Neural crest cell (in vitro differentiated cells): Measurements from ENCODE around the gene ST7. TPM values are rescaled to one million over a fixed set of nuclear protein-coding genes. Genes with fewer than 3 reads are reported as not detected.

Experiments used
- DNase-seq: peaks from one replicate; pipeline ENCODE4 v3.0.0; 2021; ENCODE audit warnings: low read depth, mixed read lengths, low spot score
- H3K27ac Mint-ChIP-seq: one replicate; pipeline ENCODE4 v1.8.0; 2021; ENCODE audit warnings: mild to moderate bottlenecking, mixed read lengths; ENCODE audit not compliant: unreplicated experiment
- H3K27me3 Mint-ChIP-seq: 2 replicates; pipeline ENCODE4 v1.8.0; 2021; ENCODE audit warnings: low read depth, mild to moderate bottlenecking, mixed read lengths
- H3K36me3 Mint-ChIP-seq: 2 replicates; pipeline ENCODE4 v1.8.0; 2021; ENCODE audit warnings: low read depth, mild to moderate bottlenecking, mixed read lengths
- H3K4me1 Mint-ChIP-seq: 2 replicates; pipeline ENCODE4 v1.8.0; 2021; ENCODE audit warnings: mixed read lengths
- H3K4me3 Mint-ChIP-seq: one replicate; pipeline ENCODE4 v1.8.0; 2021; ENCODE audit warnings: mild to moderate bottlenecking, mixed read lengths
- H3K9me3 Mint-ChIP-seq: 2 replicates; pipeline ENCODE4 v1.8.0; 2021; ENCODE audit warnings: mixed read lengths
- total RNA-seq: library from RNA; stranded (reverse); gene quantifications from 2 replicates; pipeline ENCODE4 v1.2.1, GENCODE V29; 2021
- TF ChIP-seq, protein P1 (sequence below): fragments of 200-600 bp; sonication (generic); conservative IDR thresholded peaks from 2 replicates; pipeline ENCODE4 v1.5.0; 2021; ENCODE audit warnings: antibody characterized with exemption, mild to moderate bottlenecking

Gene ST7
- total RNA-seq, 1 donor from 2014 or later, result 22.4 TPM

GRCh38 chr7:117048114-117048866 lies 95.0 kb downstream of the ST7 start:
- peaks cover 21% of the 10 kb centered on the region for H3K4me1 Mint-ChIP-seq
- H3K27ac Mint-ChIP-seq, result no peak overlapping the region
- no peak for DNase-seq
- H3K27me3 Mint-ChIP-seq, result no peaks in the 10 kb centered on the region
- no peak overlapping the region for H3K4me3 Mint-ChIP-seq
- peaks cover 11% of the 10 kb centered on the region for H3K36me3 Mint-ChIP-seq
- TF ChIP-seq, protein P1, sequence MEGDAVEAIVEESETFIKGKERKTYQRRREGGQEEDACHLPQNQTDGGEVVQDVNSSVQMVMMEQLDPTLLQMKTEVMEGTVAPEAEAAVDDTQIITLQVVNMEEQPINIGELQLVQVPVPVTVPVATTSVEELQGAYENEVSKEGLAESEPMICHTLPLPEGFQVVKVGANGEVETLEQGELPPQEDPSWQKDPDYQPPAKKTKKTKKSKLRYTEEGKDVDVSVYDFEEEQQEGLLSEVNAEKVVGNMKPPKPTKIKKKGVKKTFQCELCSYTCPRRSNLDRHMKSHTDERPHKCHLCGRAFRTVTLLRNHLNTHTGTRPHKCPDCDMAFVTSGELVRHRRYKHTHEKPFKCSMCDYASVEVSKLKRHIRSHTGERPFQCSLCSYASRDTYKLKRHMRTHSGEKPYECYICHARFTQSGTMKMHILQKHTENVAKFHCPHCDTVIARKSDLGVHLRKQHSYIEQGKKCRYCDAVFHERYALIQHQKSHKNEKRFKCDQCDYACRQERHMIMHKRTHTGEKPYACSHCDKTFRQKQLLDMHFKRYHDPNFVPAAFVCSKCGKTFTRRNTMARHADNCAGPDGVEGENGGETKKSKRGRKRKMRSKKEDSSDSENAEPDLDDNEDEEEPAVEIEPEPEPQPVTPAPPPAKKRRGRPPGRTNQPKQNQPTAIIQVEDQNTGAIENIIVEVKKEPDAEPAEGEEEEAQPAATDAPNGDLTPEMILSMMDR, result no peak
- H3K9me3 Mint-ChIP-seq, result peaks cover 8% of the 10 kb centered on the region

GRCh38 chr7:117048882-117049281 lies 95.6 kb downstream of the ST7 start:
- Mint-ChIP-seq H3K4me1 (peaks cover 21% of the 10 kb centered on the region), H3K36me3 (peaks cover 8% of the 10 kb centered on the region), H3K9me3 (peaks cover 5% of the 10 kb centered on the region), H3K4me3 (no peak overlapping the region), H3K27ac (no peak overlapping the region), H3K27me3 (no peaks in the 10 kb centered on the region)
- no peak for DNase-seq
- TF ChIP-seq, protein P1, result no peak

DNA sequence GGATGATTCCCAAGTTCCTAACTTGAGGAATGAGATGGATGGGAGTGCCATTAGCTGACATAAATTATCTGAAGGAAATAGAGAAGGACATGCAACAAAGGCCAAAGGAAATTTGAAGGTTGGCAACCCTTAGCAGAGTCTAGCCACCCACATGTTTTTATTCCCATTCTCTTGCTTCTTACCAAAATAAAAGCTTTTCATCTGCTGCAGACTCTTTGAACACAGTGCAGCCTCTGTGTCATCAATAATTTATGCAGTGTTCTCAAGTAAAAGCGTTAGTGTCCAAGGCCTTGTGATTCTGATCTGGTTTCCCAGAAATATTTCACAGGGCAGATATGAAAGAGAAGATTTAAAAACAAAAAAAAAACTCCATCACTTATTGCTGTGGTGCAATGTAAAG lies 98.5 kb downstream of the ST7 start:
- TF ChIP-seq, protein P1, result no peak
- no peaks in the 10 kb centered on the region for H3K27me3 Mint-ChIP-seq
- DNase-seq, result no peak
- H3K4me3 Mint-ChIP-seq, result no peak overlapping the region
- peak overlapping the region; percentile 81 for H3K27ac Mint-ChIP-seq
- peaks cover 4% of the 10 kb centered on the region for H3K9me3 Mint-ChIP-seq
- peaks cover 7% of the 10 kb centered on the region for H3K36me3 Mint-ChIP-seq
- H3K4me1 Mint-ChIP-seq, result peaks cover 24% of the 10 kb centered on the region

DNA sequence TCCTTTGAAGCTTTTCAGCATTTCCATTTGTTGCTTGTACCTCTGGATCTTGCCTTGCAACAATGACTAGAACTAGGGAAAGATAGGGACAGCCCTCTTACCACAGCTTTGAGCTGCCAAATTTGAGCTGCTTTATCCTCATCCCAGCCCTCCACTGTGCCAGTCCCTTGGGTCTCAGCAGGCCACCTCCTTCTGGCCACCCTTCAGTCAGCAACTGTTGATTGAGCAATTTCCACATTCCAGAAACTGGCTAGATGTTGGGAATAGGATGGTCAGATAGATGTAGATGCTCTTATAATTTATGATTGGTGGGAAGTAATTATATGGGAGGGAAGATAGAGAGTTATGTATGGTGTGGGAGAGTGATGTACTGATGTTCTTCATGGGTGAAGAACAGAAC lies 100.1 kb downstream of the ST7 start:
- TF ChIP-seq, protein P1, result no peak
- Mint-ChIP-seq H3K27ac (no peak overlapping the region), H3K4me3 (no peak overlapping the region), H3K27me3 (no peaks in the 10 kb centered on the region), H3K4me1 (peaks cover 24% of the 10 kb centered on the region), H3K36me3 (peaks cover 7% of the 10 kb centered on the region), H3K9me3 (peaks cover 4% of the 10 kb centered on the region)
- DNase-seq, result no peak

GRCh38 chr7:117061751-117062150 lies 108.5 kb downstream of the ST7 start:
- Mint-ChIP-seq H3K27me3 (no peaks in the 10 kb centered on the region), H3K9me3 (no peaks in the 10 kb centered on the region), H3K4me3 (no peak overlapping the region), H3K36me3 (no peaks in the 10 kb centered on the region), H3K4me1 (no peaks in the 10 kb centered on the region), H3K27ac (no peak overlapping the region)
- TF ChIP-seq, protein P1, result no peak
- DNase-seq, result no peak
